Motor neuron (in vitro differentiated cells): Measurements from ENCODE around the gene SNX24. TPM values are rescaled to one million over a fixed set of nuclear protein-coding genes. Genes with fewer than 3 reads are reported as not detected.
"Not testable (repeated sequence)": the region's sequence is repeated elsewhere in the genome, so short reads cannot be mapped to it uniquely, and the experiment has no call there.

Experiments
- ATAC-seq, 8 experiments: fragments of 200-7000 bp; cut with Tn5 transposase; replicated peaks in 6 of 8; 2 replicates each; pipeline ENCODE4 v1.8.0; 2021; ENCODE audit warnings: mild to moderate bottlenecking in 8 of 8, moderate library complexity in 8 of 8
- H3K27ac ChIP-seq, 2 donors: fragments of 250-450 bp; sonication (Bioruptor Pico); 2 replicates each; pipeline ENCODE4 v1.9.0; 2021; ENCODE audit warnings: antibody characterized with exemption in 2 of 2, mild to moderate bottlenecking in 2 of 2, moderate library complexity in 1 of 2
- H3K4me1 ChIP-seq, 2 donors: fragments of 250-450 bp; sonication (Bioruptor Pico); replicated peaks in 1 of 2; 2 replicates each; pipeline ENCODE4 v1.6.1; 2021; ENCODE audit warnings: antibody characterized with exemption in 2 of 2, mild to moderate bottlenecking in 2 of 2, moderate library complexity in 1 of 2
- H3K4me3 ChIP-seq, 5 donors: fragments of 250-450 bp; sonication (Bioruptor Pico); 2 replicates each; pipeline ENCODE4 v1.9.0; 2021; ENCODE audit warnings: antibody characterized with exemption in 5 of 5, mild to moderate bottlenecking in 5 of 5, moderate library complexity in 4 of 5
- WGBS, 10 experiments: fragments of 450-650 bp; shearing (Covaris generic); methylation state at CpG; one replicate each; pipeline ENCODE4 v1.0.0; 2022; 5-methylcytosine and 5-hydroxymethylcytosine counted together
- in situ Hi-C, 9 experiments: fragments of 400-800 bp; cut with MboI; loops; one replicate each; pipeline ENCODE4 v1.15.0; 2021; ENCODE audit warnings: low sequenced_read_pairs in 9 of 9, low pct_unique_long_range_greater_than_20kb in 2 of 9; ENCODE audit not compliant: unreplicated experiment in 9 of 9
- total RNA-seq, 8 experiments: library from RNA; unstranded; fragments of 300-600 nt; gene quantifications; 2 replicates each; pipeline versions ENCODE4 v1.2.3 to v1.2.4, GENCODE V29; 2022

Gene SNX24
- total RNA-seq, 8 experiments from 2014 or later: 5.9 to 32.2 (median 14.9) TPM

DNA sequence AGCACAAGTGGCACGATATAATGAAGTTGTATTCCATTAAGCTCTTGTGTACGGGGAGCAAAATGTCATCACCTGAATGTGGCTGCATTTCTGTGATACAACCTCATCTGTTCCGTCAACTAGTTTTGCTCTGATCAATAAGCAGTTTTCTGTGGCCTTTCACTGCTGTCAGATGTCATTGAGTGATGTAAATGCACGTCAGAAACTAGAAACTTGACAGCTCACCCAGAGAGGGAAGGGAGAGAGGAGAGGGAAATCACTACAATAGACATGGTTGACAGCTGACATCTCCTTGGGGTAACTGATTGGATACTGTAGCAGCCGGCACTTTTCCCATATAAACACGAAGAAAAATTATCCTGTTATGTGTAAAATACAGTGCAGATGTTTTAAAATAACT, 62.7 kb downstream of the SNX24 start:
- ATAC-seq: no peak
- 50 to 92% (median 78%) methylated on average over 2 to 6 of the region's 6 CpGs; no CpG with 5 or more reads in 1 of the 10 experiments for WGBS, 10 experiments
- in situ Hi-C loops: no loop called here
- H3K4me3 ChIP-seq: no peak overlapping the region
- H3K4me1 ChIP-seq: no peaks in the 10 kb centered on the region
- H3K27ac ChIP-seq: no peak overlapping the region

DNA sequence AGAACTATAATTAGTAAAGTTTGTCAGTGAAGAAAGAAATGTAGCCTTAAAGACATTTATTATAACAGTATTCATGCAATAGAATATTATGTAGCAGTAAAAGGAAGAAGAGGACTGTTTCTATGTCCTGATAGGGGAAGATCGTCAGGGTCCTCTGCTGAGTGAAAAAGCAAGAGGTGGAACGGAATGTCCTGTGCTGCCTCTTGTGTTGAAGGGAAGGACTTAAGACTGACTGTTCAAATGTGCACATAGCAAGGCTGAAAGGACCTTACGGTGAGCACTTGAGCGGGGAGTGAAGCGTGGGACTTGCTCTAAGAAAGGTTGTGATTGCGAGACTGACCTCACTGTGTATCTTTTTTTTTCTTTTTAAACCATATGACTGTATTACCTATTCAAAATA, 63.2 kb downstream of the SNX24 start:
- no peak for ATAC-seq
- in situ Hi-C loops: no loop called here
- 71 to 95% (median 80%) methylated on average over 1 to 5 of the region's 6 CpGs for WGBS, 10 experiments
- no peak overlapping the region for H3K27ac ChIP-seq
- H3K4me3 ChIP-seq: no peak overlapping the region
- H3K4me1 ChIP-seq: no peaks in the 10 kb centered on the region

- in situ Hi-C loops: no loop called here
- WGBS, 10 experiments: 73 to 100% (median 96%) methylated on average over 1 to 5 of the region's 5 CpGs; no CpG with 5 or more reads in 1 of the 10 experiments
- ATAC-seq: no peak
- Histone ChIP-seq H3K4me3 (no peak overlapping the region), H3K27ac (no peak overlapping the region), H3K4me1 (no peaks in the 10 kb centered on the region)
Measured at GRCh38 chr5:122909470-122910100, 64.2 kb downstream of the SNX24 start.

DNA sequence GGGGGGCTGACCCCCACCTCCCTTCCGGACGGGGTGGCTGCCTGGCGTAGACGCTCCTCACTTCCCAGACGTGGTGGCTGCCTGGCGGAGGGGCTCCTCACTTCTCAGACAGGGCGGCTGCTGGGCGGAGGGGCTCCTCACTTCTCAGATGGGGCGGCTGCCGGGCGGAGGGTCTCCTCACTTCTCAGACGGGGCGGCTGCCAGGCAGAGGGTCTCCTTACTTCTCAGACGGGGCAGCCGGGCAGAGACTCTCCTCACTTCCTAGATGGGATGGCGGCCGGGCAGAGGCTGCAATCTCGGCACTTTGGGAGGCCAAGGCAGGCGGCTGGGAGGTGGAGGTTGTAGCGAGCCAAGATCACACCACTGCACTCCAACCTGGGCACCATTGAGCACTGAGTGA, 68.0 kb downstream of the SNX24 start:
- ATAC-seq, in situ Hi-C loops, H3K4me3 ChIP-seq, H3K4me1 ChIP-seq, H3K27ac ChIP-seq: not testable (repeated sequence)
- WGBS, 10 experiments: no CpG with 5 or more reads among the region's 20 CpGs

GRCh38 chr5:122915717-122916461, 70.5 kb downstream of the SNX24 start:
- in situ Hi-C loops: no loop called here
- WGBS, 10 experiments: 57 to 100% (median 67%) methylated on average over 1 to 5 of the region's 5 CpGs
- Histone ChIP-seq H3K4me1 (peaks cover 0 to 9% of the 10 kb centered on the region in 2 donors), H3K27ac (no peak overlapping the region), H3K4me3 (no peak overlapping the region)
- ATAC-seq: peak in 4 of 8 experiments; percentile 20 to 60 (median 41)

GRCh38 chr5:122916490-122916889, 71.1 kb downstream of the SNX24 start:
- no peak for ATAC-seq
- no peak overlapping the region for H3K27ac ChIP-seq
- in situ Hi-C loops: no loop called here
- H3K4me3 ChIP-seq: no peak overlapping the region
- H3K4me1 ChIP-seq: peaks cover 2 to 12% of the 10 kb centered on the region in 2 donors
- WGBS, 10 experiments: 80 to 100% (median 100%) methylated on average over 1 of the region's 1 CpG; no CpG with 5 or more reads in 4 of the 10 experiments

DNA sequence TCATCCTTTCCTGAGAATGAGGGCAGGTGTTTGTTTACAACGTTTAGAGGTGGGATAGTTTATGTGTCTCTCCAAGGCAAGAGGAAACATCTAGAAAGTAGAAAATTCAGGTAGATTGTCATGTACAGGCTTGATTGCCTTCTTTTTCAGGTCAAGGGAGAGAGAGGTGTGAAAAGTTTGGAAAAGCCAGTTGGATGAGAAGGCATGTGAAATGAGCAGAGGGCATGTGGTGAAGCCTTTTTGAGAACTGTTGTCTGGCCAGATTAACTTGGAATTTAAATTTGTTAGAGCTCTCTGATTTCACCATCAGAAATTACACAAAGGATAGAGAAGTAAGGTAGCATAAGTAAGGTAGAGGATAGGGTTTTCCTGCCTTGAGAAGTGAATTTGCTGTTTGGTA, 74.6 kb downstream of the SNX24 start:
- 38 to 86% (median 60%) methylated on average over 1 of the region's 1 CpG; no CpG with 5 or more reads in 6 of the 10 experiments for WGBS, 10 experiments

GRCh38 chr5:122921826-122922225, 76.4 kb downstream of the SNX24 start:
- WGBS, 10 experiments: 0 to 75% (median 25%) methylated on average over 1 to 4 of the region's 4 CpGs
- ATAC-seq: peak in 2 of 8 experiments; percentile 49 to 68
- Histone ChIP-seq H3K4me3 (no peak overlapping the region), H3K27ac (no peak overlapping the region), H3K4me1 (peaks cover 4 to 10% of the 10 kb centered on the region in 2 donors)
- in situ Hi-C loops: no loop called here

More for the DNA sequence above, 74.6 kb downstream of the SNX24 start:
- Histone ChIP-seq H3K4me3 (no peak overlapping the region), H3K4me1 (peaks cover 10 to 13% of the 10 kb centered on the region in 2 donors), H3K27ac (no peak overlapping the region)
- no peak for ATAC-seq
- in situ Hi-C loops: no loop called here

GRCh38 chr5:122924203-122924602, 78.8 kb downstream of the SNX24 start:
- Histone ChIP-seq H3K4me1 (peaks cover 4 to 10% of the 10 kb centered on the region in 2 donors), H3K27ac (no peak overlapping the region), H3K4me3 (no peak overlapping the region)
- peak in 1 of 8 experiments; percentile 54 for ATAC-seq
- in situ Hi-C loops: no loop called here
- 13 to 88% (median 66%) methylated on average over 3 to 5 of the region's 5 CpGs; no CpG with 5 or more reads in 2 of the 10 experiments for WGBS, 10 experiments

DNA sequence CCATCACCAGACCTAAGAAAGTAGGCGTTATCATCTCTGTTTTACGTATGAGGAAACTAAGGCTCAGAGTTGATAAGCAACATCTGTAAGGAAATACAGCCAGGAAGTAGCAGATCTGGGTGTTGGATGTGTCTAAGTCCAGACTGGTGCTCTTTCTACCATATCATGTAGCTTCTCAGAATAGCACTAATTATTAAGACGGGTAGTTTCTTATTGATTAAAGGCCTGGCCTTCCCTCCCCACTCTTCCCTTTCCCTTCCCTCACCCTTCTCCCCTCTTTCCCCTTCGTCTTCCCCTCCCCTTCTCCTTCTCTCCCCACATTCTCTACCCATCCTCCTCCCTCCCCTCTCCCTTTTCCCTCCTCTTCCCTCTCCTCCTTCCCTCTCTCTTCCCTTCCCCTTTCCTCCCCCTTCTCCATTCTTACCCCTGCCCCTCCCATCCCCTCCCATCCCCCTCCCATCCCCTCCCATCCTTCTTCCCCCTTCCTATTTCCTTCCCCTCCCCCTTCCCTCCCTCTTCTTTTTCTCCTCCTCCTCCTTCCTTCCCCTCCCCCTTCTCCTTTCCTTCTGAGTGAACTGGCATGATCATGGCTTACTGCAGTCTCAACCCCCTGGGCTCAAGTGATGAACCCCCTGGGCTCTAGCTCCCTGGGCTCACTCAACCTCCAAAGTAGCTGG, 79.4 kb downstream of the SNX24 start:
- no peak for ATAC-seq
- H3K4me3 ChIP-seq: no peak overlapping the region
- 100% methylated on average over 1 to 2 of the region's 4 CpGs; no CpG with 5 or more reads in 4 of the 10 experiments for WGBS, 10 experiments
- in situ Hi-C loops: no loop called here
- H3K4me1 ChIP-seq: peaks cover 4 to 10% of the 10 kb centered on the region in 2 donors
- H3K27ac ChIP-seq: no peak overlapping the region

- H3K4me3 ChIP-seq: no peak overlapping the region
- H3K27ac ChIP-seq: no peak overlapping the region
- WGBS, 10 experiments: 83 to 100% (median 100%) methylated on average over 1 of the region's 1 CpG; no CpG with 5 or more reads in 5 of the 10 experiments
- in situ Hi-C loops: no loop called here
- ATAC-seq: no peak
- no peaks in the 10 kb centered on the region for H3K4me1 ChIP-seq
Measured at GRCh38 chr5:122929001-122929400, 83.6 kb downstream of the SNX24 start.

DNA sequence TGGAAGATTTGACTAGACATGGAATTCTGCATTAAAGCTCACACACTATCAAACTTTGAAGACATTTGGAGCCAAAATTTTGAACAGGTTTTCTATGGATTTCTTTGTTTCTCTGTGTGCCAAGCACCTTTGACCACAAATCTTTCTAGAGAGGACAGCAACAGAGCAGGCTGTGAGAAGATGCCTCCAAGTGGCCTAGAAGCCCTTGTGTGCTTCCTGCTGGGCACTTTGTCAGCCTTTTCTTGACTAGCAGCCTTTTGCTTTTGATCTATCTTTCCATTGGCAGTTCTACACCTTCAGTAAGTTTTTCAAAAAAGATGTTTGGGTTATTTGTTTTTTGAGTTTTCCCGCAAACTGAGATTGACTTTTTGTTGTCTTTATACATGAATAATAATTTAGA, 84.6 kb downstream of the SNX24 start:
- 79 to 100% (median 92%) methylated on average over 1 of the region's 1 CpG; no CpG with 5 or more reads in 1 of the 10 experiments for WGBS, 10 experiments
- ATAC-seq: no peak
- no peaks in the 10 kb centered on the region for H3K4me1 ChIP-seq
- H3K4me3 ChIP-seq: no peak overlapping the region
- no peak overlapping the region for H3K27ac ChIP-seq
- in situ Hi-C loops: no loop called here

DNA sequence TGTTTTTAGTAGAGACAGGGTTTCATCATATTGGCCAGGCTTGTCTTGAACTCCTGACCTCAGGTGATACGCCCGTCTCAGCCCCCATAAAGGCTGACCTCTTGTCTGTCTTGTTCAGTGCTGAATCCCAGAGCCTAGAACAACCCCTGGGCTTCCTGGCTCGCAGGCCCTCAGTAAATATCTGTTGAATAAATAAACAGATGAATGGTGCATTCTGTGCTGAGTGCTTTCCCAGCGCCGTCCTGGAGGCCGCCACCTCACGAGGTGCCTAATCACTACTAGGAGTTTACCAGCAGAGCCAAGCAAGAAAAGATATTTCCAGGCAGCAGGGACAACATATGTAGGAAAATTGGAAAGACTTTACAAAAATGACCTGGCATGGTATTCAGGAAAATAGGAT, 88.5 kb downstream of the SNX24 start:
- Histone ChIP-seq H3K4me1 (no peaks in the 10 kb centered on the region), H3K27ac (no peak overlapping the region), H3K4me3 (no peak overlapping the region)
- in situ Hi-C loops: no loop called here
- ATAC-seq: peak in 1 of 8 experiments; percentile 32
- 88 to 100% (median 93%) methylated on average over 1 to 6 of the region's 7 CpGs; no CpG with 5 or more reads in 3 of the 10 experiments for WGBS, 10 experiments
